GM12878 (cell line): ENCODE measurements around the gene NCKAP5. TPM values are rescaled to one million over a fixed set of nuclear protein-coding genes. Genes with fewer than 3 reads are reported as not detected.

Experiments
- ATAC-seq: fragments of 200-7000 bp; cut with Tn5 transposase; 3 replicates; pipeline ENCODE4 v1.9.1; 2020; ENCODE audit warnings: mild to moderate bottlenecking, moderate library complexity
- BruUV-seq: library from RNA; stranded (reverse); fragments of 400-500 nt; replicated peaks from 2 replicates; lab custom pipeline; 2021; lab: Mats Ljungman, UMichigan
- CTCF ChIA-PET: fragments of 300-600 bp; sonication (Branson Sonifier 250); formaldehyde crosslinking; extraction: SDS; loops from one replicate; lab custom pipeline; 2021; ENCODE audit warnings: inconsistent platforms; lab: Yijun Ruan, JAX
- POLR2A ChIA-PET: fragments of 350-600 bp; formaldehyde crosslinking; extraction: SDS; loops from one replicate; lab custom pipeline; 2021; ENCODE audit warnings: inconsistent platforms; lab: Charles Lee
- RAD21 ChIA-PET: fragments of 300-600 bp; sonication (Branson Sonifier 250); formaldehyde crosslinking; loops from one replicate; lab custom pipeline; 2023; ENCODE audit warnings: antibody characterized with exemption; ENCODE audit not compliant: unreplicated experiment; lab: Charles Lee
- SMC1A ChIA-PET: fragments of 300-600 bp; sonication (Branson Sonifier 250); formaldehyde crosslinking; loops from one replicate; lab custom pipeline; 2023; ENCODE audit not compliant: unreplicated experiment, uncharacterized antibody; lab: Charles Lee
- DNase-seq: peaks from one replicate; pipeline ENCODE4 v3.0.0-alpha.2; 2011; ENCODE audit warnings: low read depth, low spot score
- FAIRE-seq: peaks from 3 replicates; lab custom pipeline; 2011; peaks lifted over from hg19 to GRCh38; lab: Jason Lieb, UNC
- H2AFZ ChIP-seq: 2 replicates; pipeline ENCODE4 v1.6.0; 2011; ENCODE audit warnings: low read depth, low read length, control low read depth; ENCODE audit not compliant: control insufficient read depth
- H3K27ac ChIP-seq: 2 replicates; pipeline ENCODE4 v1.5.1; 2011; ENCODE audit warnings: control low read depth; ENCODE audit not compliant: control insufficient read depth, insufficient read depth
- H3K27me3 ChIP-seq, 2 experiments: replicated peaks in 1 of 2; 2 replicates each; pipeline versions ENCODE4 v1.6.0 to v1.6.1; 2011; ENCODE audit warnings: low read length in 1 of 2; ENCODE audit not compliant: control insufficient read depth in 2 of 2, insufficient read depth in 2 of 2
- H3K36me3 ChIP-seq, 2 experiments: 2 replicates each; pipeline ENCODE4 v1.5.1; 2011; ENCODE audit warnings: low read length in 1 of 2; ENCODE audit not compliant: control insufficient read depth in 2 of 2, insufficient read depth in 2 of 2
- H3K4me1 ChIP-seq: 2 replicates; pipeline ENCODE4 v1.6.1; 2011; ENCODE audit warnings: mild to moderate bottlenecking, low read length, moderate library complexity, mixed read lengths; ENCODE audit not compliant: control insufficient read depth, insufficient read depth
- H3K4me2 ChIP-seq: 2 replicates; pipeline ENCODE4 v1.6.0; 2011; ENCODE audit warnings: control low read depth; ENCODE audit not compliant: control insufficient read depth, insufficient read depth
- H3K4me3 ChIP-seq: fragments of 200-600 bp; sonication (generic); 2 replicates; pipeline ENCODE4 v1.5.1; 2016
- H3K79me2 ChIP-seq: 2 replicates; pipeline ENCODE4 v1.6.0; 2011; ENCODE audit warnings: low read length; ENCODE audit not compliant: control insufficient read depth, insufficient read depth
- H3K9ac ChIP-seq: 2 replicates; pipeline ENCODE4 v1.8.0; 2011; ENCODE audit warnings: low read length, control low read depth, mixed read lengths; ENCODE audit not compliant: control insufficient read depth, insufficient read depth
- H3K9me3 ChIP-seq: replicated peaks from 3 replicates; pipeline ENCODE4 v1.5.1; 2011; ENCODE audit warnings: mild to moderate bottlenecking, low read length; ENCODE audit not compliant: control insufficient read depth, insufficient read depth
- H4K20me1 ChIP-seq: 2 replicates; pipeline ENCODE4 v1.6.0; 2011; ENCODE audit not compliant: control insufficient read depth, insufficient read depth
- BHLHE40 ChIP-seq, 2 experiments: fragments of 450-650 bp in 1 of 2; IDR thresholded peaks; 2 replicates each; pipeline ENCODE4 v1.6.1; 2011 to 2017; ENCODE audit warnings: low read depth in 2 of 2, borderline replicate concordance in 1 of 2, improper control_type of control experiment in 1 of 2, low read length in 1 of 2, mild to moderate bottlenecking in 1 of 2
- HCFC1 ChIP-seq: fragments of 150-350 bp; IDR thresholded peaks from 2 replicates; pipeline ENCODE4 v1.6.1; 2014; ENCODE audit warnings: low read length
- KAT2A ChIP-seq: conservative IDR thresholded peaks from 2 replicates; pipeline ENCODE4 v1.6.1; 2011; ENCODE audit warnings: low read depth, low read length; ENCODE audit not compliant: control insufficient read depth
- KDM1A ChIP-seq: fragments of 200-600 bp; sonication (generic); IDR thresholded peaks from 2 replicates; pipeline ENCODE4 v1.6.1; 2016; ENCODE audit warnings: borderline replicate concordance
- MEF2B ChIP-seq: fragments of 450-650 bp; IDR thresholded peaks from 2 replicates; pipeline ENCODE4 v1.6.1; 2018; ENCODE audit warnings: mild to moderate bottlenecking, moderate library complexity; ENCODE audit not compliant: partially characterized antibody, poor library complexity, severe bottlenecking
- NR2C1 ChIP-seq: fragments of 450-650 bp; IDR thresholded peaks from 2 replicates; pipeline ENCODE4 v1.6.1; 2017; ENCODE audit warnings: antibody characterized with exemption, mild to moderate bottlenecking, moderate library complexity
- YY1 ChIP-seq: IDR thresholded peaks from 2 replicates; pipeline ENCODE4 v1.6.1; 2011; ENCODE audit warnings: low read depth, mild to moderate bottlenecking, low read length
- ZBTB40 ChIP-seq: fragments of 450-650 bp; IDR thresholded peaks from 2 replicates; pipeline ENCODE4 v1.6.1; 2016; ENCODE audit warnings: mild to moderate bottlenecking, moderate library complexity, borderline replicate concordance
- WGBS: methylation state at CpG from one replicate; pipeline ENCODE4 v1.1.6; 2016; ENCODE audit warnings: low lambda C conversion rate; ENCODE audit not compliant: insufficient replicate concordance, insufficient coverage; ENCODE audit errors: missing lambda C conversion rate; 5-methylcytosine and 5-hydroxymethylcytosine counted together
- in situ Hi-C: fragments of 300-500 bp; cut with MboI; formaldehyde crosslinking; loops from 9 replicates; pipeline ENCODE4 v1.14.3; 2018; ENCODE audit warnings: mixed read lengths
- intact Hi-C: fragments of 100-400 bp; cut with micrococcal nuclease; formaldehyde crosslinking; loops from one replicate; pipeline ENCODE4 v1.14.2; 2022; ENCODE audit not compliant: unreplicated experiment
- polyA plus RNA-seq, 11 experiments: library from polyadenylated mRNA; depleted of rRNA in 4 of 11; unstranded in 6 of 11; stranded (reverse) in 5 of 11; fragments of >200 nt; fragmentation: Nextera tagmentation in 4 of 11; fragmentation: Illumina TruSeq in 1 of 11; extraction: Ambion mirVana in 4 of 11; extraction: Trizol in 1 of 11; gene quantifications; 1 replicate in 1 of 11; 2 replicates in 10 of 11; pipeline versions ENCODE4 v1.2.1 to v1.2.3, GENCODE V29; 2011 to 2016; ENCODE audit warnings: inconsistent platforms in 2 of 11, missing spikeins in 2 of 11, low read depth in 1 of 11
- total RNA-seq, 4 experiments: library from RNA; depleted of rRNA in 3 of 4; stranded (reverse); fragments of >200 nt in 3 of 4; fragmentation: Illumina TruSeq in 1 of 4; extraction: Trizol in 1 of 4; gene quantifications; 2 replicates each; pipeline versions ENCODE4 v1.2.1 to v1.2.3, GENCODE V29; 2013 to 2021

The NCKAP5 gene
- total and polyA plus RNA-seq, 10 of the 15 experiments (the other 5 are each of a cell fraction or from before 2014, with no cell fraction given): 0.06 to 0.44 (median 0.16) TPM

GRCh38 chr2:132910432-132910831 is 657.8 kb downstream of the NCKAP5 start (continued):
- no peak for TF ChIP-seq ZBTB40
- TF ChIP-seq NR2C1: no peak
- no peak for TF ChIP-seq HCFC1
- no peak for TF ChIP-seq KAT2A
- TF ChIP-seq, all 136 proteins: peak for 0

- no peak for TF ChIP-seq KDM1A
- no peak for TF ChIP-seq YY1
- TF ChIP-seq BHLHE40 (IDR thresholded peaks at IDR 0.05; ENCODE audit: borderline replicate concordance in 1 of 2, low read depth in 2 of 2, low read length in 1 of 2): no peak
- no peak for TF ChIP-seq MEF2B
- Histone ChIP-seq H3K9ac (no peak overlapping the region), H3K4me3 (no peak overlapping the region), H3K27me3 (no peaks in the 10 kb centered on the region), H3K79me2 (no peaks in the 10 kb centered on the region), H3K36me3 (no peaks in the 10 kb centered on the region), H4K20me1 (no peaks in the 10 kb centered on the region), H3K27ac (no peak overlapping the region), H3K4me2 (no peak overlapping the region), H2AFZ (no peak overlapping the region), H3K9me3 (no peaks in the 10 kb centered on the region), H3K4me1 (no peaks in the 10 kb centered on the region)
- SMC1A ChIA-PET: interaction anchor here (1.6 kb wide), 1 partner anchor 100 kb away, joined by 3 read pairs; no protein-coding TSS in a partner anchor
- CTCF ChIA-PET: interaction anchor here (1.9 kb wide), 1 partner anchor 14 kb away, joined by 4 read pairs; no protein-coding TSS in a partner anchor
- no peak for ATAC-seq
- POLR2A ChIA-PET: no interaction called here
- WGBS: 40% methylated on average over 2 of the region's 2 CpGs
- in situ Hi-C loops (no loop called here), intact Hi-C loops (no loop called here)
- BruUV-seq: no TSS peak
- RAD21 ChIA-PET: no interaction called here
- no peak for FAIRE-seq
- DNase-seq: no peak
These were observed 658.8 kb downstream of the NCKAP5 start for GRCh38 chr2:132909427-132909826.
